ENCODE results near the gene ETV7. TPM values are rescaled to one million over a fixed set of nuclear protein-coding genes. Genes with fewer than 3 reads are reported as not detected.

The ETV7 gene
- polyA plus RNA-seq, 1 of the 3 experiments (the other 2 are of a cell fraction), result 0.39 TPM

GRCh38 chr6:36368921-36369865 is 18.3 kb downstream of the ETV7 start:
- no peak overlapping the region for H3K4me2 ChIP-seq
- no peaks in the 10 kb centered on the region for H3K9me3 ChIP-seq
- H3K4me1 ChIP-seq (ENCODE audit: control insufficient read depth in 1 of 2, insufficient read depth in 2 of 2, low read depth in 1 of 2, low read length in 1 of 2), result peaks cover 0 to 5% of the 10 kb centered on the region in 2 experiments; a peak in 1 of 4 replicates
- H3K4me3 ChIP-seq (ENCODE audit: low read depth in 2 of 2, low read length in 1 of 2), result no peak overlapping the region
- 76% methylated on average over 13 of the region's 14 CpGs for WGBS (ENCODE audit: low lambda C conversion rate)
- no peak overlapping the region; the same call in 1 of the 2 replicates for H2AFZ ChIP-seq (ENCODE audit: low read depth)
- no peak overlapping the region for H3K27ac ChIP-seq (ENCODE audit: low read depth in 2 of 2, low read length in 1 of 2)
- H3K9ac ChIP-seq, result no peak overlapping the region
- H3K9me2 ChIP-seq, result no peaks in the 10 kb centered on the region
- TF ChIP-seq PBX3 (IDR thresholded peaks at IDR 0.05) (peak; percentile 48; the same call in 1 of the 2 replicates), NFIC (IDR thresholded peaks at IDR 0.05; ENCODE audit: borderline replicate concordance) (no peak)
- no peak for DNase-seq
- no peaks in the 10 kb centered on the region for H4K20me1 ChIP-seq (ENCODE audit: insufficient read depth)
- no peaks in the 10 kb centered on the region for H3K36me3 ChIP-seq (replicated peaks in 1 of 2; ENCODE audit: control insufficient read depth in 1 of 2, insufficient read depth in 2 of 2, low read length in 1 of 2)
- ChIA-PET POLR2A (no interaction called here), CTCF (interaction anchor here (1.0 kb wide), 2 partner anchors 9 to 67 kb away, joined by 4 to 5 read pairs; no protein-coding TSS in a partner anchor)
- no peaks in the 10 kb centered on the region for H3F3A ChIP-seq (replicated peaks; ENCODE audit: insufficient read depth)
- H3K79me2 ChIP-seq (ENCODE audit: insufficient read depth), result no peaks in the 10 kb centered on the region
- H3K27me3 ChIP-seq (ENCODE audit: insufficient read depth), result no peaks in the 10 kb centered on the region

GRCh38 chr6:36368421-36368820 is 19.0 kb downstream of the ETV7 start:
- Histone ChIP-seq H3K36me3 (replicated peaks in 1 of 2; ENCODE audit: control insufficient read depth in 1 of 2, insufficient read depth in 2 of 2, low read length in 1 of 2) (no peaks in the 10 kb centered on the region), H3K9ac (no peak overlapping the region), H3K4me1 (ENCODE audit: control insufficient read depth in 1 of 2, insufficient read depth in 2 of 2, low read depth in 1 of 2, low read length in 1 of 2) (peaks cover 0 to under 1% of the 10 kb centered on the region in 2 experiments; a peak in 1 of 4 replicates), H3K79me2 (ENCODE audit: insufficient read depth) (no peaks in the 10 kb centered on the region), H3K9me2 (no peaks in the 10 kb centered on the region), H3K4me2 (no peak overlapping the region), H3K27me3 (ENCODE audit: insufficient read depth) (no peaks in the 10 kb centered on the region), H4K20me1 (ENCODE audit: insufficient read depth) (no peaks in the 10 kb centered on the region), H2AFZ (ENCODE audit: low read depth) (no peak overlapping the region), H3K27ac (ENCODE audit: low read depth in 2 of 2, low read length in 1 of 2) (no peak overlapping the region), H3K4me3 (ENCODE audit: low read depth in 2 of 2, low read length in 1 of 2) (no peak overlapping the region), H3F3A (replicated peaks; ENCODE audit: insufficient read depth) (no peaks in the 10 kb centered on the region), H3K9me3 (no peaks in the 10 kb centered on the region)
- ChIA-PET CTCF (interaction anchor here (1.0 kb wide), 2 partner anchors 8 to 66 kb away, joined by 4 to 5 read pairs; no protein-coding TSS in a partner anchor), POLR2A (no interaction called here)
- WGBS (ENCODE audit: low lambda C conversion rate), result 78% methylated on average over 1 of the region's 1 CpG
- no peak for DNase-seq
- TF ChIP-seq RCOR1 (IDR thresholded peaks at IDR 0.05; ENCODE audit: low read length) (no peak), FOSL2 (IDR thresholded peaks at IDR 0.05; ENCODE audit: borderline replicate concordance, low read depth) (no peak), SIN3A (IDR thresholded peaks at IDR 0.05; ENCODE audit: borderline replicate concordance, low read depth, low read length) (no peak), CTCF (IDR thresholded peaks at IDR 0.05) (no peak), TCF12 (IDR thresholded peaks at IDR 0.05) (no peak), TEAD4 (IDR thresholded peaks at IDR 0.05; ENCODE audit: borderline replicate concordance, insufficient read depth) (no peak), POLR2AphosphoS5 (IDR thresholded peaks at IDR 0.05; ENCODE audit: low read depth, low read length) (no peak), JUND (IDR thresholded peaks at IDR 0.05) (no peak), EZH2phosphoT487 (IDR thresholded peaks at IDR 0.05; ENCODE audit: borderline replicate concordance, low read depth) (no peak), REST (IDR thresholded peaks at IDR 0.05; ENCODE audit: low read depth, low read length) (no peak), FOXJ3 (CRISPR knock-in tag; IDR thresholded peaks at IDR 0.05) (no peak), NRF1 (IDR thresholded peaks at IDR 0.05; ENCODE audit: low read depth, low read length) (no peak), MAX (IDR thresholded peaks at IDR 0.05; ENCODE audit: low read depth) (no peak)
